IMR-90 (cell line): ENCODE results near the gene REN. TPM values are rescaled to one million over a fixed set of nuclear protein-coding genes. Genes with fewer than 3 reads are reported as not detected.
A peak's percentile ranks its signal among the peaks of the same experiment; 100 is the strongest.

ENCODE experiments used
- ATAC-seq: fragments of 200-7000 bp; cut with Tn5 transposase; 2 replicates; pipeline ENCODE4 v1.9.1; 2020; ENCODE audit warnings: low read depth, mild to moderate bottlenecking, moderate library complexity
- BruUV-seq: library from RNA; stranded (reverse); fragments of 400-500 nt; replicated peaks from 2 replicates; lab custom pipeline; 2021; lab: Mats Ljungman, UMichigan
- CTCF ChIA-PET: fragments of 300-600 bp; formaldehyde crosslinking; extraction: SDS; loops from one replicate; lab custom pipeline; 2021; ENCODE audit warnings: antibody characterized with exemption; lab: Yijun Ruan, JAX
- POLR2A ChIA-PET: fragments of 300-600 bp; sonication (Branson Sonifier 250); formaldehyde crosslinking; loops from one replicate; lab custom pipeline; 2022; ENCODE audit warnings: antibody characterized with exemption; ENCODE audit not compliant: unreplicated experiment; lab: Charles Lee
- DNase-seq: peaks from one replicate; pipeline ENCODE4 v3.0.0; 2013
- H2AFZ ChIP-seq: replicated peaks from 2 replicates; pipeline ENCODE3; 2013; ENCODE audit warnings: low read length, mild to moderate bottlenecking; ENCODE audit not compliant: poor library complexity
- H2AK5ac ChIP-seq: 2 replicates; pipeline ENCODE4 v1.6.1; 2013; ENCODE audit warnings: low read depth, low read length, inconsistent platforms
- H2AK9ac ChIP-seq: replicated peaks from 2 replicates; pipeline ENCODE3; 2013; ENCODE audit warnings: mild to moderate bottlenecking, low read depth, low read length, moderate library complexity; ENCODE audit not compliant: poor library complexity
- H2BK120ac ChIP-seq: 2 replicates; pipeline ENCODE4 v1.6.1; 2013; ENCODE audit warnings: low read depth, low read length, inconsistent platforms
- H2BK15ac ChIP-seq: 3 replicates; pipeline ENCODE4 v1.6.1; 2013; ENCODE audit warnings: low read depth, low read length, inconsistent platforms
- H2BK20ac ChIP-seq: 2 replicates; pipeline ENCODE4 v1.6.1; 2013; ENCODE audit warnings: low read depth, mild to moderate bottlenecking, inconsistent platforms, low read length, moderate library complexity
- H2BK5ac ChIP-seq: 2 replicates; pipeline ENCODE4 v1.6.1; 2013; ENCODE audit warnings: mild to moderate bottlenecking, low read depth, low read length, inconsistent platforms; ENCODE audit not compliant: poor library complexity, severe bottlenecking
- H3K14ac ChIP-seq: replicated peaks from 2 replicates; pipeline ENCODE4 v1.6.1; 2013; ENCODE audit warnings: low read depth, low read length, inconsistent platforms
- H3K18ac ChIP-seq: 2 replicates; pipeline ENCODE4 v1.6.1; 2013; ENCODE audit warnings: low read depth, low read length, control low read depth
- H3K23ac ChIP-seq: 2 replicates; pipeline ENCODE4 v1.6.1; 2013; ENCODE audit warnings: low read depth, low read length, inconsistent platforms
- H3K27ac ChIP-seq: 2 replicates; pipeline ENCODE4 v1.5.1; 2013; ENCODE audit warnings: mild to moderate bottlenecking, control low read depth, low read length; ENCODE audit not compliant: insufficient read depth
- H3K27me3 ChIP-seq: 2 replicates; pipeline ENCODE4 v1.6.1; 2013; ENCODE audit warnings: low read length; ENCODE audit not compliant: control insufficient read depth, insufficient read depth
- H3K36me3 ChIP-seq: 2 replicates; pipeline ENCODE4 v1.6.1; 2013; ENCODE audit warnings: low read length, mixed read lengths; ENCODE audit not compliant: control insufficient read depth, insufficient read depth
- H3K4ac ChIP-seq: 2 replicates; pipeline ENCODE4 v1.6.1; 2013; ENCODE audit warnings: low read depth, low read length, inconsistent platforms
- H3K4me1 ChIP-seq: 2 replicates; pipeline ENCODE4 v1.6.1; 2013; ENCODE audit warnings: low read length, mixed read lengths; ENCODE audit not compliant: control insufficient read depth, insufficient read depth
- H3K4me2 ChIP-seq: 2 replicates; pipeline ENCODE4 v1.6.1; 2013; ENCODE audit warnings: low read depth, mild to moderate bottlenecking, control low read depth, low read length, moderate library complexity
- H3K4me3 ChIP-seq: 2 replicates; pipeline ENCODE4 v1.5.1; 2013; ENCODE audit warnings: low read depth, mild to moderate bottlenecking, control low read depth, low read length, moderate library complexity; ENCODE audit not compliant: insufficient read depth
- H3K56ac ChIP-seq: 2 replicates; pipeline ENCODE4 v1.6.1; 2013; ENCODE audit warnings: low read length, inconsistent platforms; ENCODE audit not compliant: insufficient read depth; ENCODE audit errors: extremely low read depth
- H3K79me1 ChIP-seq, 2 experiments: 2 replicates each; pipeline ENCODE4 v1.6.1; 2013; ENCODE audit warnings: low read length in 2 of 2, inconsistent platforms in 1 of 2, low read depth in 1 of 2
- H3K9ac ChIP-seq: 2 replicates; pipeline ENCODE4 v1.6.1; 2013; ENCODE audit warnings: low read depth, low read length, control low read depth
- H3K9me1 ChIP-seq: 2 replicates; pipeline ENCODE4 v1.6.1; 2013; ENCODE audit warnings: low read length, inconsistent platforms; ENCODE audit not compliant: insufficient read depth
- H3K9me3 ChIP-seq: 2 replicates; pipeline ENCODE4 v1.6.1; 2013; ENCODE audit warnings: low read length; ENCODE audit not compliant: control insufficient read depth, insufficient read depth
- H4K20me1 ChIP-seq: 2 replicates; pipeline ENCODE4 v1.6.1; 2013; ENCODE audit warnings: low read length, inconsistent platforms; ENCODE audit not compliant: insufficient read depth
- H4K5ac ChIP-seq: 2 replicates; pipeline ENCODE4 v1.6.1; 2013; ENCODE audit warnings: mild to moderate bottlenecking, low read depth, low read length, control low read depth
- H4K8ac ChIP-seq, 2 experiments: 2 replicates each; pipeline ENCODE4 v1.6.1; 2013; ENCODE audit warnings: low read depth in 2 of 2, low read length in 2 of 2, control low read depth in 1 of 2, inconsistent platforms in 1 of 2
- H4K91ac ChIP-seq: 2 replicates; pipeline ENCODE4 v1.6.1; 2013; ENCODE audit warnings: low read depth, low read length, inconsistent platforms; ENCODE audit not compliant: insufficient read depth
- BHLHE40 ChIP-seq: fragments of 150-350 bp; IDR thresholded peaks from 2 replicates; pipeline ENCODE4 v1.6.1; 2016; ENCODE audit warnings: mild to moderate bottlenecking, low read depth, low read length
- CEBPB ChIP-seq: IDR thresholded peaks from 2 replicates; pipeline ENCODE4 v1.6.1; 2012; ENCODE audit warnings: low read depth, low read length, improper control_type of control experiment
- CHD1 ChIP-seq: IDR thresholded peaks from 2 replicates; pipeline ENCODE4 v1.6.1; 2012; ENCODE audit warnings: low read depth, low read length, improper control_type of control experiment
- FOS ChIP-seq: fragments of 150-350 bp; IDR thresholded peaks from 2 replicates; pipeline ENCODE4 v1.6.1; 2016; ENCODE audit warnings: low read depth, low read length
- MAFK ChIP-seq: IDR thresholded peaks from 2 replicates; pipeline ENCODE4 v1.6.1; 2012; ENCODE audit warnings: low read depth, low read length, improper control_type of control experiment
- MXI1 ChIP-seq: IDR thresholded peaks from 2 replicates; pipeline ENCODE4 v1.6.1; 2012; ENCODE audit warnings: low read depth, mild to moderate bottlenecking, low read length, moderate library complexity, borderline replicate concordance
- NFE2L2 ChIP-seq: fragments of 150-350 bp; IDR thresholded peaks from 2 replicates; pipeline ENCODE4 v1.6.1; 2016; ENCODE audit warnings: low read depth, mild to moderate bottlenecking, low read length
- POLR2A ChIP-seq: IDR thresholded peaks from 2 replicates; pipeline ENCODE4 v1.6.1; 2012; ENCODE audit warnings: mild to moderate bottlenecking, low read depth, low read length
- RAD21 ChIP-seq: IDR thresholded peaks from 2 replicates; pipeline ENCODE4 v1.6.1; 2012; ENCODE audit warnings: low read length, improper control_type of control experiment
- RCOR1 ChIP-seq: IDR thresholded peaks from 2 replicates; pipeline ENCODE4 v1.6.1; 2012; ENCODE audit warnings: mild to moderate bottlenecking, low read length, improper control_type of control experiment; ENCODE audit not compliant: insufficient replicate concordance
- RFX5 ChIP-seq: IDR thresholded peaks from 2 replicates; pipeline ENCODE4 v1.8.0; 2012; ENCODE audit warnings: low read depth, mild to moderate bottlenecking, low read length, moderate library complexity
- SMC3 ChIP-seq: fragments of 150-350 bp; IDR thresholded peaks from 2 replicates; pipeline ENCODE4 v1.6.1; 2016; ENCODE audit warnings: low read depth, mild to moderate bottlenecking, antibody characterized with exemption, low read length, moderate library complexity
- WGBS, 2 experiments: methylation state at CpG; one replicate each; pipeline versions ENCODE4 v1.1.5 to v1.1.7; 2013; ENCODE audit warnings: missing lambda C conversion rate in 2 of 2; ENCODE audit not compliant: insufficient read length in 1 of 2; ENCODE audit errors: extremely low coverage in 2 of 2; 5-methylcytosine and 5-hydroxymethylcytosine counted together
- dilution Hi-C: fragments of 300-500 bp; cut with HindIII; formaldehyde crosslinking; loops from one replicate; pipeline ENCODE4 v1.14.3; 2018; ENCODE audit warnings: low sequenced_read_pairs; ENCODE audit not compliant: unreplicated experiment
- in situ Hi-C: fragments of 300-500 bp; cut with MboI; formaldehyde crosslinking; loops from 3 replicates; pipeline ENCODE4 v1.14.3; 2019; ENCODE audit warnings: low sequenced_read_pairs, inconsistent platforms, mixed read lengths
- intact Hi-C: fragments of 100-400 bp; cut with micrococcal nuclease; formaldehyde crosslinking; loops from 2 replicates; pipeline ENCODE4 v1.10.0; 2022
- polyA plus RNA-seq, 3 experiments: library from polyadenylated mRNA; depleted of rRNA; stranded (reverse); fragments of >200 nt; gene quantifications; 2 replicates each; pipeline ENCODE4 v1.2.3, GENCODE V29; 2012; ENCODE audit warnings: low replicate concordance in 1 of 3
- total RNA-seq: library from RNA; depleted of rRNA; stranded (reverse); fragments of >200 nt; gene quantifications from 2 replicates; pipeline ENCODE4 v1.2.3, GENCODE V29; 2012
- TF ChIP-seq, protein P1 (sequence below): fragments of 150-350 bp; IDR thresholded peaks from 2 replicates; pipeline ENCODE4 v1.6.1; 2016; ENCODE audit warnings: low read depth, mild to moderate bottlenecking, low read length, moderate library complexity, borderline replicate concordance
- TF ChIP-seq, protein P2 (sequence below): conservative IDR thresholded peaks from 2 replicates; pipeline ENCODE4 v1.5.1; 2012; ENCODE audit warnings: mild to moderate bottlenecking, low read depth, low read length, improper control_type of control experiment
- TF ChIP-seq, protein P3 (sequence below): fragments of 150-350 bp; IDR thresholded peaks from 2 replicates; pipeline ENCODE4 v1.6.1; 2017; ENCODE audit warnings: mild to moderate bottlenecking, antibody characterized with exemption, low read length, low read depth

Gene REN
- total and polyA plus RNA-seq, 2 of the 4 experiments (the other 2 are of a cell fraction) = 0.54 to 1.2 TPM

DNA sequence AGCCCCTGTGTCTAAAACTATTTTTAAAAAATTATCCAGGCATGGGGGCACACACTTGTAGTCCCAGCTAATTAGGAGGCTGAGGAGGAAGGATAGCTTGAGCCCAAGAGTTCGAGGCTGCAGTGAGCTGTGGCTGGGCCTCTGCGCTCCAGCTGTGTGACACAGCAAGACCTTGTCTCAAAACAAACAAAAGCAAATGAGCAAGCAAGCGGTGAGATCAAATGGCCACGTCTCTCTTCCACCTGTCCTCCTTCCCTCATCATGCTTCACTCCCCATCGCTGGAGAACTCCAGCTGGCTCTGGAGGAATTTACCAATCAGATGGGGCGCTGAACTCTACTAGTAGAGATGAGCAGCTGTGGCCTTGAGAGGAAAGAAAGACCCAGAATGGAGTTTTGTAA is 14.0 kb upstream of the REN start:
- DNase-seq (no peak), ATAC-seq (no peak)
- no peak overlapping the region for H3K4me3 ChIP-seq
- 0 out of 2 replicates have a peak overlapping the region, but pooled peaks have one; percentile 14 for H3K14ac ChIP-seq
- no peak overlapping the region for H3K27ac ChIP-seq
- no peak overlapping the region for H3K4ac ChIP-seq
- no peak overlapping the region for H2BK120ac ChIP-seq
- ChIA-PET POLR2A (no interaction called here), CTCF (interaction anchor here (0.5 to 1.0 kb wide), 2 partner anchors 27 to 319 kb away, joined by 3 read pairs; no protein-coding TSS in a partner anchor)
- no peaks in the 10 kb centered on the region for H3K79me1 ChIP-seq
- no peak overlapping the region for H3K23ac ChIP-seq
- H3K56ac ChIP-seq = no peak overlapping the region
- H4K20me1 ChIP-seq = no peaks in the 10 kb centered on the region
- no peak overlapping the region for H2AK9ac ChIP-seq
- intact Hi-C loops (no loop called here), dilution Hi-C loops (no loop called here), in situ Hi-C loops (no loop called here)
- H3K9ac ChIP-seq = no peak overlapping the region
- peaks cover 7% of the 10 kb centered on the region for H3K9me1 ChIP-seq
- H3K27me3 ChIP-seq = no peaks in the 10 kb centered on the region
- H3K4me2 ChIP-seq = no peak overlapping the region
- BruUV-seq = no TSS peak
- WGBS, 2 experiments = no CpG with 5 or more reads among the region's 6 CpGs
- H4K5ac ChIP-seq = no peak overlapping the region
- TF ChIP-seq RCOR1 (no peak), NFE2L2 (no peak), MXI1 (no peak), CHD1 (no peak), FOS (no peak), SMC3 (no peak), BHLHE40 (no peak), POLR2A (no peak), RAD21 (no peak), RFX5 (no peak), MAFK (no peak), CEBPB (no peak)
- TF ChIP-seq, protein P1, sequence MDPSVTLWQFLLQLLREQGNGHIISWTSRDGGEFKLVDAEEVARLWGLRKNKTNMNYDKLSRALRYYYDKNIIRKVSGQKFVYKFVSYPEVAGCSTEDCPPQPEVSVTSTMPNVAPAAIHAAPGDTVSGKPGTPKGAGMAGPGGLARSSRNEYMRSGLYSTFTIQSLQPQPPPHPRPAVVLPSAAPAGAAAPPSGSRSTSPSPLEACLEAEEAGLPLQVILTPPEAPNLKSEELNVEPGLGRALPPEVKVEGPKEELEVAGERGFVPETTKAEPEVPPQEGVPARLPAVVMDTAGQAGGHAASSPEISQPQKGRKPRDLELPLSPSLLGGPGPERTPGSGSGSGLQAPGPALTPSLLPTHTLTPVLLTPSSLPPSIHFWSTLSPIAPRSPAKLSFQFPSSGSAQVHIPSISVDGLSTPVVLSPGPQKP = no peak
- TF ChIP-seq, protein P2, sequence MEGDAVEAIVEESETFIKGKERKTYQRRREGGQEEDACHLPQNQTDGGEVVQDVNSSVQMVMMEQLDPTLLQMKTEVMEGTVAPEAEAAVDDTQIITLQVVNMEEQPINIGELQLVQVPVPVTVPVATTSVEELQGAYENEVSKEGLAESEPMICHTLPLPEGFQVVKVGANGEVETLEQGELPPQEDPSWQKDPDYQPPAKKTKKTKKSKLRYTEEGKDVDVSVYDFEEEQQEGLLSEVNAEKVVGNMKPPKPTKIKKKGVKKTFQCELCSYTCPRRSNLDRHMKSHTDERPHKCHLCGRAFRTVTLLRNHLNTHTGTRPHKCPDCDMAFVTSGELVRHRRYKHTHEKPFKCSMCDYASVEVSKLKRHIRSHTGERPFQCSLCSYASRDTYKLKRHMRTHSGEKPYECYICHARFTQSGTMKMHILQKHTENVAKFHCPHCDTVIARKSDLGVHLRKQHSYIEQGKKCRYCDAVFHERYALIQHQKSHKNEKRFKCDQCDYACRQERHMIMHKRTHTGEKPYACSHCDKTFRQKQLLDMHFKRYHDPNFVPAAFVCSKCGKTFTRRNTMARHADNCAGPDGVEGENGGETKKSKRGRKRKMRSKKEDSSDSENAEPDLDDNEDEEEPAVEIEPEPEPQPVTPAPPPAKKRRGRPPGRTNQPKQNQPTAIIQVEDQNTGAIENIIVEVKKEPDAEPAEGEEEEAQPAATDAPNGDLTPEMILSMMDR = no peak
- TF ChIP-seq, protein P3, sequence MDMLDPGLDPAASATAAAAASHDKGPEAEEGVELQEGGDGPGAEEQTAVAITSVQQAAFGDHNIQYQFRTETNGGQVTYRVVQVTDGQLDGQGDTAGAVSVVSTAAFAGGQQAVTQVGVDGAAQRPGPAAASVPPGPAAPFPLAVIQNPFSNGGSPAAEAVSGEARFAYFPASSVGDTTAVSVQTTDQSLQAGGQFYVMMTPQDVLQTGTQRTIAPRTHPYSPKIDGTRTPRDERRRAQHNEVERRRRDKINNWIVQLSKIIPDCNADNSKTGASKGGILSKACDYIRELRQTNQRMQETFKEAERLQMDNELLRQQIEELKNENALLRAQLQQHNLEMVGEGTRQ = no peak
- no peak overlapping the region for H3K18ac ChIP-seq
- no peak overlapping the region for H2BK20ac ChIP-seq
- H4K91ac ChIP-seq = no peak overlapping the region
- peak overlapping the region; percentile 63 for H2AFZ ChIP-seq
- no peaks in the 10 kb centered on the region for H3K4me1 ChIP-seq
- H2AK5ac ChIP-seq = no peak overlapping the region
- no peaks in the 10 kb centered on the region for H3K9me3 ChIP-seq
- no peak overlapping the region for H4K8ac ChIP-seq
- no peak overlapping the region for H2BK5ac ChIP-seq
- H2BK15ac ChIP-seq = no peak overlapping the region
- H3K36me3 ChIP-seq = no peaks in the 10 kb centered on the region
